Panc1 (cell line): ENCODE results near the gene IFT27. TPM values are rescaled to one million over a fixed set of nuclear protein-coding genes. Genes with fewer than 3 reads are reported as not detected.

ENCODE experiments used
- ATAC-seq: fragments of 200-7000 bp; cut with Tn5 transposase; 2 replicates; pipeline ENCODE4 v1.9.1; 2020; ENCODE audit warnings: mild to moderate bottlenecking, moderate library complexity
- BruUV-seq: library from RNA; stranded (reverse); fragments of 400-500 nt; replicated peaks from 2 replicates; lab custom pipeline; 2021; lab: Mats Ljungman, UMichigan
- CTCF ChIA-PET: fragments of 300-600 bp; sonication (Branson Sonifier 250); formaldehyde crosslinking; loops from one replicate; lab custom pipeline; 2022; ENCODE audit warnings: antibody characterized with exemption; lab: Charles Lee
- POLR2A ChIA-PET: fragments of 300-600 bp; sonication (Branson Sonifier 250); formaldehyde crosslinking; loops from one replicate; lab custom pipeline; 2022; ENCODE audit warnings: antibody characterized with exemption; lab: Charles Lee
- DNase-seq: peaks from one replicate; pipeline ENCODE4 v3.0.0-alpha.2; 2010; ENCODE audit warnings: low read depth, low spot score
- H3K27ac ChIP-seq: 2 replicates; pipeline ENCODE4 v1.5.1; 2011; ENCODE audit warnings: mild to moderate bottlenecking, low read length, inconsistent platforms
- H3K27me3 ChIP-seq: fragments of 200-500 bp; sonication (Bioruptor generic); 2 replicates; pipeline ENCODE4 v1.6.0; 2014; ENCODE audit warnings: low read length, inconsistent platforms; ENCODE audit not compliant: control insufficient read depth, insufficient read depth
- H3K36me3 ChIP-seq: fragments of 200-500 bp; sonication (Bioruptor generic); 2 replicates; pipeline ENCODE4 v1.5.1; 2014; ENCODE audit warnings: inconsistent platforms, mild to moderate bottlenecking, low read length, moderate library complexity; ENCODE audit not compliant: control insufficient read depth, insufficient read depth
- H3K4me1 ChIP-seq: 2 replicates; pipeline ENCODE4 v1.5.1; 2011; ENCODE audit warnings: inconsistent platforms, mild to moderate bottlenecking, low read length, moderate library complexity; ENCODE audit not compliant: control insufficient read depth, insufficient read depth
- H3K4me3 ChIP-seq, 2 experiments: 2 replicates each; pipeline ENCODE4 v1.5.1; 2011 to 2012; ENCODE audit warnings: low read depth in 2 of 2, low read length in 2 of 2, mild to moderate bottlenecking in 2 of 2, inconsistent platforms in 1 of 2, moderate library complexity in 1 of 2
- H3K9me3 ChIP-seq: fragments of 200-500 bp; sonication (Bioruptor generic); 2 replicates; pipeline ENCODE4 v1.5.1; 2014; ENCODE audit warnings: low read depth, mild to moderate bottlenecking, inconsistent platforms, low read length, moderate library complexity; ENCODE audit not compliant: control insufficient read depth, insufficient read depth
- CTCF ChIP-seq: fragments of 450-650 bp; IDR thresholded peaks from 2 replicates; pipeline ENCODE4 v1.5.1; 2017; ENCODE audit warnings: mild to moderate bottlenecking
- POLR2AphosphoS5 ChIP-seq: IDR thresholded peaks from 2 replicates; pipeline ENCODE4 v1.6.1; 2012; ENCODE audit warnings: mild to moderate bottlenecking, low read depth, low read length, moderate library complexity
- REST ChIP-seq, 2 experiments: IDR thresholded peaks; 2 replicates each; pipeline ENCODE4 v1.6.1; 2011 to 2012; ENCODE audit warnings: low read depth in 2 of 2, control low read depth in 1 of 2, low read length in 1 of 2, mild to moderate bottlenecking in 1 of 2, moderate library complexity in 1 of 2; ENCODE audit not compliant: insufficient read depth in 1 of 2
- SIN3A ChIP-seq: IDR thresholded peaks from 2 replicates; pipeline ENCODE4 v1.6.1; 2012; ENCODE audit warnings: low read depth, mild to moderate bottlenecking, low read length, moderate library complexity, borderline replicate concordance; ENCODE audit not compliant: insufficient read depth
- TCF7L2 ChIP-seq: IDR thresholded peaks from 2 replicates; pipeline ENCODE4 v1.6.1; 2011; ENCODE audit warnings: mild to moderate bottlenecking, low read depth, low read length, inconsistent platforms
- in situ Hi-C: cut with HindIII; loops from 2 replicates; pipeline ENCODE4 v1.10.0; 2016; ENCODE audit warnings: low sequenced_read_pairs, low pct_unique_long_range_greater_than_20kb
- intact Hi-C: fragments of 100-400 bp; cut with micrococcal nuclease; formaldehyde crosslinking; loops from one replicate; pipeline ENCODE4 v1.10.0; 2022; ENCODE audit not compliant: unreplicated experiment
- total RNA-seq: library from RNA; stranded (reverse); gene quantifications from one replicate; pipeline ENCODE4 v1.2.1, GENCODE V29; 2021; ENCODE audit not compliant: unreplicated experiment

IFT27 gene
- total RNA-seq, 1 experiment from 2014 or later: 44.4 TPM

GRCh38 chr22:36807627-36808026 lies 31.7 kb upstream of the IFT27 start:
- ChIA-PET POLR2A (no interaction called here), CTCF (no interaction called here)
- no peaks in the 10 kb centered on the region for H3K27me3 ChIP-seq
- H3K27ac ChIP-seq: no peak overlapping the region
- no TSS peak for BruUV-seq
- no peaks in the 10 kb centered on the region for H3K4me1 ChIP-seq
- H3K4me3 ChIP-seq: no peak overlapping the region
- ATAC-seq: no peak
- H3K36me3 ChIP-seq: no peaks in the 10 kb centered on the region
- DNase-seq: no peak
- in situ Hi-C loops: no loop called here
- TF ChIP-seq POLR2AphosphoS5 (no peak), CTCF (no peak), REST (IDR thresholded peaks at IDR 0.05; ENCODE audit: insufficient read depth in 1 of 2, low read depth in 2 of 2, low read length in 1 of 2) (no peak), TCF7L2 (no peak), SIN3A (no peak)
- no peaks in the 10 kb centered on the region for H3K9me3 ChIP-seq
- intact Hi-C loops: no loop called here

- no peak overlapping the region for H3K4me3 ChIP-seq
- in situ Hi-C loops (no loop called here), intact Hi-C loops (no loop called here)
- no peak for DNase-seq
- TF ChIP-seq SIN3A (no peak), CTCF (no peak), REST (IDR thresholded peaks at IDR 0.05; ENCODE audit: insufficient read depth in 1 of 2, low read depth in 2 of 2, low read length in 1 of 2) (no peak), TCF7L2 (no peak), POLR2AphosphoS5 (no peak)
- no peaks in the 10 kb centered on the region for H3K9me3 ChIP-seq
- no peaks in the 10 kb centered on the region for H3K27me3 ChIP-seq
- no peaks in the 10 kb centered on the region for H3K4me1 ChIP-seq
- ChIA-PET CTCF (no interaction called here), POLR2A (no interaction called here)
- ATAC-seq: no peak
- H3K36me3 ChIP-seq: no peaks in the 10 kb centered on the region
- no TSS peak for BruUV-seq
- no peak overlapping the region for H3K27ac ChIP-seq
Observed at GRCh38 chr22:36806835-36807234, 30.9 kb upstream of the IFT27 start.
